Stimulated activated CD4-positive, alpha-beta T cell treated with anti-CD3 and anti-CD28 coated beads, Interleukin-2, amount 100 ng/mL, for 48 hours (primary cell): ENCODE measurements around the gene SELENOK.
A peak's percentile ranks its signal among the peaks of the same experiment; 100 is the strongest.
"Not testable (repeated sequence)": the region's sequence is repeated elsewhere in the genome, so short reads cannot be mapped to it uniquely, and the experiment has no call there.

Experiments
- DNase-seq, 2 donors: peaks; one replicate each; pipeline ENCODE4 v3.0.0-alpha.2; 2020

The SELENOK gene

GRCh38 chr3:53891497-53892285 lies at the start of gene SELENOK:
Gene SELENOK, minus strand, starts transcription at chr3:53891859.
- DNase-seq, result peak; percentile 89 to 93

- no peak for DNase-seq
Observed at GRCh38 chr3:53941184-53941583, 49.5 kb upstream of the SELENOK start.

GRCh38 chr3:53940623-53941022 lies 49.0 kb upstream of the SELENOK start:
- no peak for DNase-seq

GRCh38 chr3:53939813-53940212 lies 48.2 kb upstream of the SELENOK start:
- no peak for DNase-seq

- no peak for DNase-seq
Observed at GRCh38 chr3:53939086-53939582, 47.5 kb upstream of the SELENOK start.

- peak; percentile 11 to 30 for DNase-seq
Observed at GRCh38 chr3:53938645-53939044, 47.0 kb upstream of the SELENOK start.

GRCh38 chr3:53936347-53936746 lies 44.7 kb upstream of the SELENOK start:
- DNase-seq, result no peak

GRCh38 chr3:53935283-53935901 lies 43.7 kb upstream of the SELENOK start:
- no peak for DNase-seq

GRCh38 chr3:53927208-53927872 lies 35.7 kb upstream of the SELENOK start:
- not testable (repeated sequence) for DNase-seq

GRCh38 chr3:53921296-53921695 lies 29.6 kb upstream of the SELENOK start:
- no peak for DNase-seq

GRCh38 chr3:53919741-53920140 lies 28.1 kb upstream of the SELENOK start:
- no peak for DNase-seq

- no peak for DNase-seq
Observed at GRCh38 chr3:53913401-53913800, 21.7 kb upstream of the SELENOK start.

GRCh38 chr3:53902711-53903110 lies 11.1 kb upstream of the SELENOK start:
- no peak for DNase-seq

GRCh38 chr3:53902067-53902466 lies 10.4 kb upstream of the SELENOK start:
- no peak for DNase-seq

- no peak for DNase-seq
Observed at GRCh38 chr3:53900666-53901331, 9.1 kb upstream of the SELENOK start.

GRCh38 chr3:53899750-53900149 lies 8.1 kb upstream of the SELENOK start:
- no peak for DNase-seq

GRCh38 chr3:53892286-53892637 lies 603 bp upstream of the SELENOK start:
- no peak for DNase-seq

- peak; percentile 15 to 32 for DNase-seq
Observed at GRCh38 chr3:53890726-53891475, 758 bp downstream of the SELENOK start.

- DNase-seq, result no peak
Observed at GRCh38 chr3:53888232-53888631, 3.4 kb downstream of the SELENOK start.

- no peak for DNase-seq
Observed at GRCh38 chr3:53887446-53887845, 4.2 kb downstream of the SELENOK start.

GRCh38 chr3:53885239-53885638 lies 6.4 kb downstream of the SELENOK start:
- no peak for DNase-seq

GRCh38 chr3:53884623-53885022 lies 7.0 kb downstream of the SELENOK start:
- no peak for DNase-seq

GRCh38 chr3:53883008-53883407 lies 8.7 kb downstream of the SELENOK start:
- DNase-seq, result no peak
